GM21367 (cell line): ENCODE results near the gene MITF.
A peak's percentile ranks its signal among the peaks of the same experiment; 100 is the strongest.

Experiments used
- ATAC-seq: cut with Tn5 transposase; IDR thresholded peaks from one replicate; pipeline ENCODE4 v1.9.1; 2021; ENCODE audit not compliant: unreplicated experiment

The MITF gene, protein sequence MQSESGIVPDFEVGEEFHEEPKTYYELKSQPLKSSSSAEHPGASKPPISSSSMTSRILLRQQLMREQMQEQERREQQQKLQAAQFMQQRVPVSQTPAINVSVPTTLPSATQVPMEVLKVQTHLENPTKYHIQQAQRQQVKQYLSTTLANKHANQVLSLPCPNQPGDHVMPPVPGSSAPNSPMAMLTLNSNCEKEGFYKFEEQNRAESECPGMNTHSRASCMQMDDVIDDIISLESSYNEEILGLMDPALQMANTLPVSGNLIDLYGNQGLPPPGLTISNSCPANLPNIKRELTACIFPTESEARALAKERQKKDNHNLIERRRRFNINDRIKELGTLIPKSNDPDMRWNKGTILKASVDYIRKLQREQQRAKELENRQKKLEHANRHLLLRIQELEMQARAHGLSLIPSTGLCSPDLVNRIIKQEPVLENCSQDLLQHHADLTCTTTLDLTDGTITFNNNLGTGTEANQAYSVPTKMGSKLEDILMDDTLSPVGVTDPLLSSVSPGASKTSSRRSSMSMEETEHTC

DNA sequence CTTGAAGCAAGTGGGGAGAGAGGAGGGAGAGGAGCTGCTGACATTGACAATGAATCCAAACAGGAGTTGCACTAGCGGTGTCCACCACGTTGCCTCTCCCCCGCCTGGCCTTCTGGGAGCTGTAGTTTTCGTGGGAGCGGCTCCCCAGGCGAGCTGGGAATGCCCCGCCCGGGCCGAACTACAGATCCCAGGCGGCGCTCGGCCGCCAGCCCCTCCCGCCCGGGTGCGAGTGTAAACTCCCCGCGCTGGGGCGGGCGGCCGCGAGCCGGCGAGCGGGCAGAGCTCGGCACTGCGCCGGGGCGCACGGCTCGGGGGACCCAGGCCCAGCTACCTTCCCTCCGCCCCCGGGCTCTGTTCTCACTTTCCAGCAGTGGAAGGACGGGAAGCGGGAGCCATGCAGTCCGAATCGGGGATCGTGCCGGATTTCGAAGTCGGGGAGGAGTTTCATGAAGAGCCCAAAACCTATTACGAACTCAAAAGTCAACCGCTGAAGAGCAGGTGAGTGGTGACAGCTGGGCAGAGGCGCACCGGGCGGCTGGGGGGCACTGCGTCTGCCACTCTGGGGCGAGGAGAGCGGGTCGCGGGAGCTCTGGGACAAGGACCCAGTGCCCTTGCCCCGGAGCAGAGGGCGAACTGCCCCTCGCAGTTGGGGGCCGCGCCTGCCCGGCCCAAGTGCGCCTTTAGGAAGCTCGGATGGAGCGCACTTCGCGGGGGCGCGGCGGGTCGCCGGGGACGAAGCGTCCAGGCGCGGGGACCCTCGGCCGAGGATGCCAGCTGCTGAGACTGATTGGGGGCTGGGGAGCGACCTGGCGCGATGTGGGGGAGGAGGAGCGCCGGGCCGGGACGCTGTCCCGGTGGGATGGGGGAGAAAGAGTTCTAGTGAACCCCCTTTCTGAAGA, at the start of gene MITF:
Gene MITF, plus strand, starts transcription at position 261 of the 899 bp plus-strand sequence. Its CDS starts 134 bp downstream, at position 395.
- peak; percentile 99 for ATAC-seq

DNA sequence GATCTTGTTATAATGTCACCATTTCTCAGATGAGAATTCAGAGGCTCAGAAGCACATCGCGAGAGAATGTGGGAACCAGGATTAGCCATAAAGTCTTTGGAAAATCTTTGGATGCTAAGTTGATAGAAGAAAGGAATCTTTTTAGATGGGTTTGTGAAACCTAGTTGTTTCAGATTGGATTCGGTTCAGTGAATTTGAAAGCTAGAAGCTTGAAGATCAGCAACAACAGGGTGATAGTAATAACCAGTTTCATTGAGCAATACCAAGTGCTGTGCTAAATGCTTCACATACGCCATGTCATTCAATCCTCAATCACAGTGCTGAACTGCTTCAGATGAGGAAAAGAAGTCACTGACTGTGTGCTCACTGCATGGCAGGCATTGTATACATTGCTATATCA, 47.4 kb upstream of the MITF start:
- ATAC-seq = no peak

DNA sequence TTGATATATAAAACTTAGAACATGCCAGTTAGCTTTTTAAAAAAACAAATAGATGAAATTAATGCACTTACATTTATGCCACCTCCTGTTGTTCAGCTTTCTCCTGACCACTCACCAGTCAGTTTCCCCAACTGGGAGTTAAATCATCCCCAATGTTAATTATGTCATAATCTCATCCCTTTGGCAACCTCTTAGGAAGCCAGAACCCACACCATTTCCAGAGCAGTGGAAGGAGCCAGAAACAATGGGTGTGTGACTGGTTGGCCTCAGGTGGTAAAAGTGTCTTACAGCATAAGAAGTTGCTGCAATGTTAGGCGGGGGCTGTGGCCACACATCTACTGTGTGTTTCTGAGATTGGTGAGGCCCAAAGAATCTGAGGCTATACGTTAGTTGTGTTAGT, 46.5 kb upstream of the MITF start:
- ATAC-seq = no peak

DNA sequence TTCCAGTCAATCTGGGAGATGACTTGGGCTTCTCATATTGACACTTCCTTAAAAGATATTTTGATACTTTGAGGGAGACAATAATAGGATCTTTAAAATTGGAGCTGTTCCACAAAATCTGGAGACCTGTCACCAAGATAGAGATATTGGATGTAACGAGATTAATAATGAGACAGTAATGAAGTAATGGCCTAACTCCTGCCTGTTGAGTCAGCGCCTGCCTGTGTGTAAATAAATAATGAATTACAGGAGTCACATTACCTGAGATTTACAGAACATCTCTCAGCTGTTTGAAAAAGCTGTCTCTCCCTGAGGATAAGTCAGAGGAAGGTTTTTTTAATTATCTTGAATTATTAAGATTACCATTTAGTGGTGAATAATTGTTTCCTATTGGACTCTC, 43.8 kb upstream of the MITF start:
- no peak for ATAC-seq

DNA sequence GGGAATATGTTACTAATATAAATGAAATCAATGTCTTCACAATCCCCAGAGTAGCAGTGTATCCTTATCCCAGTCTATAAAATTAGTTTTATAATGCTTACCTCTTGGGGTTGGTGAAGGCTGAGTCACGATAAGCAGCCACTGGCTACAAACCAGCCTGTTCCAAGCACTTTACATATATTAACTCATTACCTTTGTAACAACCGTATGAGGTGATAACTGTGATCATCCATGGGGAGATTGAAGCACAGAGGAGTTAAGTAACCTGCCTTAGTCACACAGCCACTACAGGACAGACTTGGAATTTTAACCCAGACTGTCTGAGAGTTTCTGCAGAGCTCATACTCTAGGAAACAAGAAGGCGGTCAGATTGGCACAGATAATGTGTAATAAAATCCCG, 43.3 kb upstream of the MITF start:
- no peak for ATAC-seq

DNA sequence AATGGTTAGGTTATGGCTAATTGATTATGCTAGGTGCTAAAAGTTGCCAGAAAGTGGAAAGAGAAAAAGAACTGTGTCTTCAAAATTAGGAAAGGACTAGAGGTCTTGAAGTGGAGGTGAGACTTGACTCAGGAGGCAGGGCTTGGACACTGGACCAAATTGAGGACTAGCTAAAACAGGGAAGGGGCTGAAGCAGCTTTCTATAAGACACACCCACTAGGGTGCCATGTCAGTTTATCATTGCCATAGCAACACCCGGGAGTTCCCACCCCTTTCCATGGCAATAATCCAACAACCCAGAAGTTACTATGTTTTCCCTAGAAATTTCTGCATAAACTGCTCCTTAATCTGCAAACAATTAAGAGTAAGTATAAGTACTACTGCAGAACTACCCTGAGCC, 42.9 kb upstream of the MITF start:
- no peak for ATAC-seq

DNA sequence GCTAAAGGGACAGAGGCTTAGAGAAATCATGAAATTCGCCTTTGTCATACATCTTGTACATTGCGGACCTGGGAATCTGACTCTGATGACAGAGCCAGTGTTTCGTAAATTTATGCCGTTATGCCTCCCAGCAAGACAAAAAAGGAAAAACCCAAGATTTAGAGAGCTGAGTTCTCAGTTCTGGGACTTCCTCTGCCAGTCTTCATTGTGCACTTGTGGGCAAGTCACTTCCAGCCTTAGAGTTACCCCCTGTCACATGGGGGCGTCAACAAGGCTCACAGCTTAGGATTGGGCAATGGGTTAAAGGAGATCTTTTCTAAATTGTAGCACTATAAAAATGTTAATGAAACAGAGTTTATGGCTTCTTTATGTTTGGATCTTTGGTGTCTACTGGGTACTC, 41.9 kb upstream of the MITF start:
- no peak for ATAC-seq

DNA sequence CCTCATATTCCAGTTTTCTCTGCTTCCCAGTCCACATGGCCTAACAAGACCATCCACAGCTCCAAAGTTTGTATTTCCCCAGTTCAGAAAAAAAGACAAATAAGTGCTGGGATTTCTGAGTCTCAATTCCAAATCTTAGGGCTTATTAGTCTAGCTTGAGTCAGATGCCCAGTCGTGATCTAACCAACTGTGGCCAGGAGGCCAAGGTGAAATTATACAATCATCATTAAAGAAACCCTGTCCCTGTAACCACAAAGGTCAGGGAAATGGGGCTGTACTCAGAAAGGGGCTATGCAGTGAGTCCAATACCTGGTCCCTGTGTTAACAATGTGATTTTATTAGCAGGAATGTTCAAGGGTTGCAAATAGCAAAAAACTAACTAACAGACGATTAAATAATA, 40.5 kb upstream of the MITF start:
- no peak for ATAC-seq

DNA sequence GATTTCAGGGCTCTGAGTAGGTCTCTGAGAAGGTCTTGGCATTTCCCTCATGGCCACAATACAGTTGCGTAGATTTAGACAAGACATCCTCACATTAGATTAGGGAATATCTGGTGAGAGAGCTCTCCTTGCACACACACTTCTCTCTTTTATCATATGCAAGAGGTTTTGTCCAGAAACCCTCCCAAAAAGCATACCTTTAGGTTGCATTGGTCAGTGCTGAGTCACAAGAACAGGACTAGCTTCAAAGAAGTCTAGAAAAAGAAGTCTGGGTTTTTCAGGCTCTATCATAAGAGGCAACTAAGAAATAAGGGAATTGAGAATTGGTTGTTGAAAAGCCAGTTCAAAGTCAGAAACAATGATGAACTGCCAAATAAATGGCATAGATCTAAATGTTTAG, 40.1 kb upstream of the MITF start:
- no peak for ATAC-seq

DNA sequence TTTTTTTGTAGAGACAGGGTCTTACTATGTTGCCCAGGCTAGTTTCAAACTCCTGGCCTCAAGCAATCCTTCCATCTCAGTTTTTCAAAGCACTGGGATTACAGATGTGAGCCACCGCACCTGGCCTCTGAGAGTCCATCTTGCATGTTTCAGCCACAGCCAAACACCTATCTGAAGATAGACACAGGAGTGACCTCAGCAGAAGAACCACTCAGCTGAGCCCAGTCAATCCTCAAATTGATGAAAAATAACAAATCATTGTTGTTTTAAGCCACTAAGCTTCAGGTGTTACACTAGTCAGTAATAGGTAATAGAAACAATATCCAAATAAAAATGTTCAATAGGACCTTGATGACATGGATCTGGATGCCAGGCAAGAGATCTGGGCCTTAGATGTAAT, 38.3 kb upstream of the MITF start:
- ATAC-seq = no peak

DNA sequence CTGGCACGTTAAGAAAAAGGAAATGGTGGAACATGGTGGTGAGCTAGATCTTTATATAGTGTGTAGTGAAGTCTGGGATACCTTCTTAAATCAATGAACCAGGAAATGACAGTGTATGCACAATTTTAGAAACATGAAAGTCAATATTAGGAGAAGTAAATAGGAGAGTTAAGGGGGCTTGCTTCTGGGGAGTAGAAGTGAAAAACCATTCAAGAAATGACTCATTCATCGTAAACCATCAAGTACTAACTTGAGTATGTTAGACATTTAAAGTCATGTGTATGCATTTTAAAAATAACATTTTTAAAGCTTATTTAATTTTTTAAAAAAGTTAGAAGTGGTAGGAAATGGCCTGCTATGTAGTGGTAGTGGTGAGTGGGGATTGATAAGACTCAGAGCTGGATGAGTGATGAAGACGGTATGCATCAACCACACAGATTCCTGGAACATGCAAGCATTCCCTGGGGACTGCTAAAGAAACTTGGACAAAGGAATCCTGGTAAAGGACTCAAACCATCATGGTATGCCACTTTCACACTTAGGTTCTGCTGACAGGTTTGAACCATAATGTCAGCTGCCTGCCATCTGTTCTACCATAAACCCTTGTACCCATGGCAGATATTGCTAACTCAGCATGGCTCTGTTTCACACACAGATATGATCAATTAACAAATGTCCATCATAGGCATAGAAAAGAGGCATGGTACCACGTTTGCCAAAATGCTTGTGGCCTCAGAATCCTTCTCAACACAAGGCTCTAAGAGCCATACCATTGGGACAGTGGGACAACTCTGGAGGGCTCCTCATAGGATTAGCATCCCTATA, 28.9 kb upstream of the MITF start:
- ATAC-seq = no peak

DNA sequence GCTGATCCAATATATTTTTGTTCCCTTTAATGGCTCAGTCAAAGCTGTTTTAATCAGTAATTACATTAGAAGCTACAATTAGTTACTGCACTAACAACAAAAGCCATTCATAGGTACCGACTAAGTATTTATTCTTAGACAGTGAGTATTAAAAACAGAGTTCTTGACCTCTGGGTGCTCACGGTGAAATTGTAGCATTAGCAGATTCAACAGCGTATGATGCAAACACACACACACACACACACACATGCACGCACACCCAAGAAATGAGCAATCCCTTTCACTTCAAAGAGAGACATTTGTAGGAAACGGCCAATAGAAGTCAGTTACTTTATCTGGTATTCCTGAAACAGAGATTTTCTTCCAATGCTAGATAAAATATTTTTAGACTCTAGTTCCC, 27.0 kb upstream of the MITF start:
- no peak for ATAC-seq

DNA sequence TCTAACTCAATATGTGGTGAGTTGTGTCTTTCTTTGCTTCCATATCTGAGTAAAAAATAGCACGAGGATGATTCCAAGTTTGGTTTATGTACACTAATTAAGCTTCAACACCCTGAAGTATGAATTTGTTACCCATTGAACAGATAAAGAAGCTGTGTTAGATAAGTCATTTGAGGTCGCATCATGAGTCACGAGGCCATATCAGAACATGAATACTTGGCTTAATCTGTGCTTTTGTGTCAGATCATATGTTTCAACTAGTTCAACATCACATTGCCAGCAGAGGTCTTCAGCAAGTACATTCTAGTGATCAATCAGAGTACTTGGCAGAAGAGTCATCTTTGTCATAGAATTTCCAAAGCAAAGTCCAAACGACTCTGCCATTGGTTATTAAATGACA, 26.3 kb upstream of the MITF start:
- no peak for ATAC-seq

DNA sequence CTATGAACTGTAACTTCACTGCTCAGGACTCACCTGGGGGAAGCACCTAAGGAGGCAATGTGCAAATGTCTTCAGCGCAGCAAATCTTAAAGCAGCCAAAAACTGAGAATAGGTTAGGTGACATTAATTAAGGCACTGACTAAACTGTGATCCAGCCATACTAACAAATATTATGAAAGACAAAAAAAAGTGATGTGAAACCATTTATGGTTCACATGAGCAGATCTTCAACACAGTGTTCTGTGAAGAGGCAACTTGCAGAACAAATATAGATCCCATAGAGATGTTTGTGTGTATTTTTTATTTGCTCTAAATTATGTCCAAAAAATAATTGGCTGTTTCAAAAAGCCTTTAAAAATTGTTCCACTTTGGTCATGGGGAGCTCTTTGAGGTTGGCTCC, 24.1 kb upstream of the MITF start:
- no peak for ATAC-seq

DNA sequence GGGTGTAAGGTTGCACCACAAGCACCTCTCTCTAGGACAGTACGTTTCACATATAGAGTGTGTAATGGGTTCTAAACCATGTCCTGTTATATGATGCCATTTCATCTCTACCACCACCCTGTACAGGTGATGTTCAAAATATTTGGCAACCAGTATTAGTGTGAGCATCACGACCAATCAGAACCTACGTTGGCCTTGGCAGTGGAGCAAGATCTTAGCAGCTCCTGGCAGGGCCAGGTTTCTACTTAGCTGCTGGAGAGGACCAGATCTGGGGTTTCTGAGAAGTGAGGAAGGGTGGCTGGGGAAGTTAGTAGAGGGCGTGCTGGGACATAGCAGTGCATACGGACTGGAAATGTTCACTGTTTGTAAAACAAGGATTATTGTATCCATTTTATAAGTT, 23.1 kb upstream of the MITF start:
- ATAC-seq = no peak

DNA sequence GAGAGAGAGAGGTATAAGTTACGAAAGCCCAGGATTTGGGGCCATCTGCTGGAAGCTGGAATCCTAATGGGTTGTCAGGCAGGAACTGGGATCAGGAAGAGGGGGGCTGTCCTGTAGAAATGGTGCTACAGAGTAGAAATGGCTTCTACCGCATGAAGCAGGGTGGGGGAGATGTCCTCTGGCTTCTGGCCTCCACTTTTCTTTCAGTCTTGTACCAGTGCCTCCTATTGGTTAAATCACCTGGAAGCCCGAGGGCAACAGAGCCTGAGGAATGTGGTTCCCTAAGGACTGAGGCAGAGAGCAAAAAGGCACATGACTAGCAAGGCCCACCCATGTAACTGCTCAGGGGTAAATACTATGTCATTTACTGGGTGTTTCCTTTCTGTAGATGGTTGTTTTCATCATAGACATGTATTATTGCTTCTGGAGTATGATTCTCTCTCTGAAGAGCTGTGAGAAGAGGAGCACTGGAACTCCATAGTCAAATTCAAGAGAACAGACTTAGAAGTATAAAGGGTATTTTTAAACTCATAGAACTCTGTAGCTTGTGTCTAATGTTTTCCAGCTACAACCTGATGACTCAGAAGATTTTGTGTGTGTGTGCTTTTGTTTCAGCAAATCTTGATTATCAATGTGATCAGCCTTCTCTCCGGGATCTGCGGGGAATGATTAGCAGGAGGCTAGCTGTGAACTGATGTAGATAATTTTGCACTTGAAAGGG, 20.2 kb upstream of the MITF start:
- no peak for ATAC-seq

DNA sequence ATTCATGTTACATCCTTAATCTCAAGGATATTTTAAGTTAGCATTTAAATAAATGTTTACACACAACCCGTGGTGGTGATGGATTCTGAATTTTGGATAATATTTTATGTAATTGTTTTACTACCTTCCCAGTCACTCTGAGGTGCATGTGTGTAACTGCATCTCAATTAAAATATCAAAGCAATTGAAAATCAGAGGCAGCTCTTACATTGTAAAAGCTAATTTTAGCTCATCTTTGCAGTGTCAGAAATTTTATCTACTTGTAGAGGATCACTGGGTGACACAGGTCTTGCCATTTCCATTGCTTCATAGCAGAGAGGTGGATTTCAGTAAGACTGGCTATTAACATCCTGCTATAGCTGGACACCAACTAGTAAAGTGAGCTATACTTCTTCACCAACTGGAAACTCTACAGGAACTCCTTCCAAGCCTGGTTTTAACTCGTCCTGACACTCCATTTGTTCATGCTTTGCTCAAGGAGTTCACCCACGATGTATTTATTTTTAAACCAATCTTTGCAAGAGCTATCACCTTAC, 19.6 kb upstream of the MITF start:
- no peak for ATAC-seq

DNA sequence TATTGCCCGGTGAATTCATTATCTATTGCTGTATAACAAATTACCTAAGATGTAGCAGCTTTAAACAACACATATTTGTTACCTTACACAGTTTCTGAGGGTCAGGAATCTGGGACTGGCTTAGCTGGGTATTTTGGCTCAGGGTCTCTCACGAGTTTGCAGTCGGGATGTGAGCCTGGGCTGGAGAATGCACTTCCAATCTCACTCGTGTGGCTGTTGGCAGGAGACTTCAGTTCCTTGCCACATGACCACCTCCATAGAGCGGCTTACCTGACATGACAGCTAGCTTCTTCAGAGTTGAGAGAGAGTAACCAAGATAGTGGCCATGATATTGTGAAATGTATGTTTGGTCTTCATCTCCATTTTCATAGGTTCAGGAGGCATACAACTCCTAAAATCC, 18.4 kb upstream of the MITF start:
- no peak for ATAC-seq

DNA sequence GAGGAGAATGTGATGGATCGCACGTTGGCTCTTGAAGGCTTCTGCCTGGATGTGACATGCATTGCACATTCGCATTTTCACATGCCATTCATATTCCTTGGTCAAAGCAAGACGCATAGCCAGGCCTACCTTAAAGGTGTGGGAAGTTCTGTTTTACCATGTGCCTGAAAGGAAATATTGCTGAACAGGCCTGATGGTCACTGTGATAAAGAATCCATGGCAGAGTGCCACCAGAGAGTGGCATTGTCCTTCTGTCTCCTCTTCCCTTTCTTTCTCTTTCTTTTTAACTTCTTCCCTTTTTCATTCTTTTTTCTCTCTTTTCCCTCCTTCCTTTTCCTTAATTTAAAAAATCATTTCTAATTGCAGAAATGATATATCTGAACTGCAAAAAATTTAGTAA, 15.9 kb upstream of the MITF start:
- no peak for ATAC-seq

DNA sequence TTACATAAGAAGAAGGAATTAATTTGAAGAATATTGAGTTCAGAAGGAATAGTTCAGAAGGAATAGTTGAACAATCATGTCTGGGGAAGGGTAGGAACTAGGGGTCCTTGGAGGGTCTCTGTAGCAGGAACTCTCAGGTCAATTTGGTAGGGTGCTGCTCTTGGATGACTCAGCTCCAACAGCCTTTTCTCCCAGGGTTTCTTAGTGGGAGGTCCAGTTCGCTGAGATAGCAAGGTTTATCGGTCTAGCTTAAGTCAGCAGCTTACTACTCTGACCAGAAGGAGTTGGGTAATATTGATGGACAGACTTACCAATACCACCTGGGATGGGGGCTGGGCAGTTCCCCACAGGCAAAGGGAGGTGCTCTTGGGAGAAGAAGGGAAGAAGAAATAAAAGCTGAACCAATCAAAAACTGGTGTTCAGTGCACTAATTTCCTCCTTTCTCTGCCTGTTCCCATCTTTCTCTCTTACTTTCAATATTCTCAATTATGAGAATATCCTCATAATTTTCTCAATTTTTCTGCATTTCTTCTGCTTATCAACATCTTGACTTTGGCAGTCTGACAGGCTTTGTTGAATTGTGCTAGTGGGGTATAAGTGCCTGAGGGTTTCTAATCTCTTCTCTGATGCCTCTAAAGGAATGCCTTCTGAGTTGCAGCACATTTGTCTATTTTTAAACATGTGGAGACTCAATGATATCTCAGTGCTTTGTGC, 14.4 kb upstream of the MITF start:
- ATAC-seq = no peak
